SK-N-SH treated with all-trans-retinoic acid at 6 μM for 48 hours (cell line): Measurements from ENCODE around the gene GPHN.

ENCODE experiments used
- ATAC-seq: fragments of 200-7000 bp; cut with Tn5 transposase; 3 replicates; pipeline ENCODE4 v1.9.1; 2020; ENCODE audit warnings: mild to moderate bottlenecking, moderate library complexity
- ARNTL ChIP-seq: fragments of 450-650 bp; formaldehyde crosslinking; IDR thresholded peaks from 2 replicates; pipeline ENCODE4 v1.5.0; 2020; ENCODE audit warnings: low read depth, mild to moderate bottlenecking, moderate library complexity, borderline replicate concordance
- BACH2 ChIP-seq: fragments of 250-450 bp; sonication (Bioruptor Pico); IDR thresholded peaks from 2 replicates; pipeline ENCODE4 v1.9.0; 2021; ENCODE audit warnings: mild to moderate bottlenecking, borderline replicate concordance
- CREB5 ChIP-seq: fragments of 250-450 bp; sonication (Bioruptor Pico); IDR thresholded peaks from 2 replicates; pipeline ENCODE4 v1.5.1; 2020; ENCODE audit warnings: low read depth, mild to moderate bottlenecking, moderate library complexity
- CSDC2 ChIP-seq: fragments of 250-450 bp; sonication (Bioruptor Pico); IDR thresholded peaks from 2 replicates; pipeline ENCODE4 v1.5.0; 2020; ENCODE audit warnings: mild to moderate bottlenecking, moderate library complexity
- CSRNP3 ChIP-seq: fragments of 250-450 bp; sonication (Bioruptor Pico); IDR thresholded peaks from 2 replicates; pipeline ENCODE4 v1.5.1; 2021; ENCODE audit warnings: mild to moderate bottlenecking, moderate library complexity
- GLIS3 ChIP-seq: fragments of 250-450 bp; sonication (Bioruptor Pico); IDR thresholded peaks from 2 replicates; pipeline ENCODE4 v1.5.0; 2020; ENCODE audit warnings: mild to moderate bottlenecking, moderate library complexity
- ISL1 ChIP-seq: fragments of 250-450 bp; sonication (Bioruptor Pico); IDR thresholded peaks from 2 replicates; pipeline ENCODE4 v2.1.2; 2022; ENCODE audit warnings: mild to moderate bottlenecking, moderate library complexity
- PATZ1 ChIP-seq: fragments of 250-450 bp; sonication (Bioruptor Pico); IDR thresholded peaks from 2 replicates; pipeline ENCODE4 v1.8.0; 2020; ENCODE audit warnings: mild to moderate bottlenecking, moderate library complexity, borderline replicate concordance
- POU6F1 ChIP-seq: fragments of 250-450 bp; sonication (Bioruptor Pico); IDR thresholded peaks from 2 replicates; pipeline ENCODE4 v1.8.0; 2021; ENCODE audit warnings: low read depth, mild to moderate bottlenecking, moderate library complexity, borderline replicate concordance
- PPARA ChIP-seq: fragments of 250-450 bp; sonication (Bioruptor Pico); IDR thresholded peaks from 2 replicates; pipeline ENCODE4 v1.5.0; 2020; ENCODE audit warnings: mild to moderate bottlenecking, borderline replicate concordance
- RARB ChIP-seq: fragments of 250-450 bp; sonication (Bioruptor Pico); IDR thresholded peaks from 2 replicates; pipeline ENCODE4 v1.8.0; 2021; ENCODE audit warnings: mild to moderate bottlenecking, moderate library complexity
- TCF4 ChIP-seq: fragments of 250-450 bp; sonication (Bioruptor Pico); IDR thresholded peaks from 2 replicates; pipeline ENCODE4 v1.8.0; 2021; ENCODE audit warnings: mild to moderate bottlenecking, moderate library complexity, borderline replicate concordance
- TOX ChIP-seq: fragments of 250-450 bp; sonication (Bioruptor Pico); IDR thresholded peaks from 2 replicates; pipeline ENCODE4 v1.8.0; 2021; ENCODE audit warnings: mild to moderate bottlenecking, moderate library complexity, borderline replicate concordance
- TSHZ2 ChIP-seq: fragments of 250-450 bp; sonication (Bioruptor Pico); IDR thresholded peaks from 2 replicates; pipeline ENCODE4 v1.5.0; 2020; ENCODE audit warnings: mild to moderate bottlenecking, moderate library complexity
- ZC3H10 ChIP-seq: fragments of 250-450 bp; sonication (Bioruptor Pico); IDR thresholded peaks from 2 replicates; pipeline ENCODE4 v1.5.1; 2021; ENCODE audit warnings: mild to moderate bottlenecking, moderate library complexity
- ZNF565 ChIP-seq: fragments of 450-650 bp; formaldehyde crosslinking; conservative IDR thresholded peaks from 2 replicates; pipeline ENCODE4 v1.5.0; 2020; ENCODE audit warnings: low read depth, mild to moderate bottlenecking, moderate library complexity
- ZNF8 ChIP-seq: fragments of 450-650 bp; formaldehyde crosslinking; IDR thresholded peaks from 2 replicates; pipeline ENCODE4 v1.5.0; 2020; ENCODE audit warnings: mild to moderate bottlenecking, moderate library complexity

Gene GPHN

GRCh38 chr14:66802962-66803361 lies 295.0 kb downstream of the GPHN start:
- TF ChIP-seq TSHZ2 (CRISPR knock-in tag), result no peak
- no peak for ATAC-seq

- TF ChIP-seq BACH2 (CRISPR knock-in tag), result no peak
- TF ChIP-seq ZNF565 (CRISPR knock-in tag), result no peak
- no peak for TF ChIP-seq CREB5
- no peak for TF ChIP-seq PPARA (CRISPR knock-in tag)
- no peak for TF ChIP-seq CSRNP3 (CRISPR knock-in tag)
- TF ChIP-seq CSDC2, result no peak
- no peak for TF ChIP-seq GLIS3 (CRISPR knock-in tag)
- TF ChIP-seq TOX (CRISPR knock-in tag), result no peak
- no peak for TF ChIP-seq ISL1 (CRISPR knock-in tag)
- no peak for TF ChIP-seq TSHZ2 (CRISPR knock-in tag)
- no peak for TF ChIP-seq ZNF8 (CRISPR knock-in tag)
- ATAC-seq, result no peak
Measured at GRCh38 chr14:66804141-66804540, 296.2 kb downstream of the GPHN start.

GRCh38 chr14:66813636-66814035 lies 305.7 kb downstream of the GPHN start:
- TF ChIP-seq TOX (CRISPR knock-in tag), result no peak
- no peak for ATAC-seq

- no peak for ATAC-seq
- TF ChIP-seq CSDC2 (no peak), TCF4 (CRISPR knock-in tag) (no peak), ZC3H10 (CRISPR knock-in tag) (no peak), ISL1 (CRISPR knock-in tag) (no peak), ARNTL (CRISPR knock-in tag) (no peak), RARB (no peak), CREB5 (no peak), PATZ1 (CRISPR knock-in tag) (no peak), GLIS3 (CRISPR knock-in tag) (no peak), ZNF565 (CRISPR knock-in tag) (no peak), POU6F1 (CRISPR knock-in tag) (no peak)
Measured at GRCh38 chr14:66815687-66816086, 307.7 kb downstream of the GPHN start.
